Right cardiac atrium (tissue), 5 donors: ENCODE data around the gene PLXNB3. TPM values are rescaled to one million over a fixed set of nuclear protein-coding genes. Genes with fewer than 3 reads are reported as not detected.
A peak's percentile ranks its signal among the peaks of the same experiment; 100 is the strongest.
"Not testable (repeated sequence)": the region's sequence is repeated elsewhere in the genome, so short reads cannot be mapped to it uniquely, and the experiment has no call there.

ENCODE experiments used
- ATAC-seq, 2 donors: fragments of 200-7000 bp; cut with Tn5 transposase; one replicate each; pipeline versions ENCODE4 v1.8.0 to v1.9.1; 2020; ENCODE audit warnings: moderate library complexity in 2 of 2, mild to moderate bottlenecking in 1 of 2
- DNase-seq, 3 donors: peaks; one replicate each; pipeline ENCODE4 v3.0.0-alpha.2; 2020
- H3K27ac ChIP-seq: one replicate; pipeline ENCODE4 v1.5.1; 2013; ENCODE audit warnings: mild to moderate bottlenecking, low read length, control low read depth, moderate library complexity
- H3K27me3 ChIP-seq: one replicate; pipeline ENCODE4 v1.6.1; 2013; ENCODE audit not compliant: control insufficient read depth, insufficient read depth
- H3K4me1 ChIP-seq: one replicate; pipeline ENCODE4 v1.6.1; 2013; ENCODE audit warnings: low read length; ENCODE audit not compliant: control insufficient read depth, insufficient read depth
- H3K4me3 ChIP-seq: one replicate; pipeline ENCODE4 v1.5.1; 2013; ENCODE audit warnings: low read length, control low read depth
- H3K9me3 ChIP-seq: one replicate; pipeline ENCODE4 v1.6.1; 2013; ENCODE audit warnings: low read length; ENCODE audit not compliant: control insufficient read depth
- WGBS: extraction: QIAGEN DNeasy Blood & Tissue Kit; methylation state at CpG from one replicate; pipeline ENCODE4 v1.1.7; 2013; 5-methylcytosine and 5-hydroxymethylcytosine counted together
- intact Hi-C, 4 donors: fragments of 100-400 bp; cut with DNase I; formaldehyde crosslinking; loops; one replicate each; pipeline versions ENCODE4 v1.11.0 to v1.14.0; 2022 to 2023
- polyA plus RNA-seq: library from polyadenylated mRNA; stranded (reverse); fragments of 200-250 nt; gene quantifications from one replicate; pipeline ENCODE4 v1.2.3, GENCODE V29; 2013
- total RNA-seq, 4 donors: library from RNA; stranded (reverse); fragmentation: NEBNext Ultra II Directional; extraction: Animal tissue kit (Norgen Biotek cat#: 25700); gene quantifications; one replicate each; pipeline ENCODE4 v1.2.1, GENCODE V29; 2021
- donor health status: healthy with polysubstance abuse.
- donor health status: DM: no; HTN: yes; CAD: no.
- donor health status: DM: no; HTN: no; CAD: no.
- donor health status: DM: no; HTN: yes; CAD: no; lungs with severe emphysema.
- donor health status: DM: yes; HTN: yes; CAD: no.

The PLXNB3 gene
- total and polyA plus RNA-seq, 5 donors = 6.8 to 10.9 (median 9.2) TPM

GRCh38 chrX:153806999-153807575 is 43.0 kb downstream of the PLXNB3 start:
- Histone ChIP-seq H3K27me3 (no peaks in the 10 kb centered on the region), H3K9me3 (no peaks in the 10 kb centered on the region), H3K4me3 (no peak overlapping the region), H3K27ac (no peak overlapping the region), H3K4me1 (no peaks in the 10 kb centered on the region)
- ATAC-seq (no peak), DNase-seq (peak in 1 of 3 donors; percentile 43)
- intact Hi-C loops = loop anchor here in 1 of 4 donors (10.0 kb wide), 1 partner anchor 98 kb away; the partner anchor contains the start of gene AVPR2
- WGBS = 90% methylated on average over 28 of the region's 28 CpGs

GRCh38 chrX:153807976-153808375 is 43.9 kb downstream of the PLXNB3 start:
- H3K27ac ChIP-seq = no peak overlapping the region
- H3K4me3 ChIP-seq = no peak overlapping the region
- no peaks in the 10 kb centered on the region for H3K9me3 ChIP-seq
- intact Hi-C loops = loop anchor here in 1 of 4 donors (10.0 kb wide), 1 partner anchor 97 kb away; the partner anchor contains the start of gene AVPR2
- 95% methylated on average over 19 of the region's 19 CpGs for WGBS
- ATAC-seq (no peak), DNase-seq (peak in 1 of 3 donors; percentile 54)
- H3K4me1 ChIP-seq = no peaks in the 10 kb centered on the region
- H3K27me3 ChIP-seq = no peaks in the 10 kb centered on the region

DNA sequence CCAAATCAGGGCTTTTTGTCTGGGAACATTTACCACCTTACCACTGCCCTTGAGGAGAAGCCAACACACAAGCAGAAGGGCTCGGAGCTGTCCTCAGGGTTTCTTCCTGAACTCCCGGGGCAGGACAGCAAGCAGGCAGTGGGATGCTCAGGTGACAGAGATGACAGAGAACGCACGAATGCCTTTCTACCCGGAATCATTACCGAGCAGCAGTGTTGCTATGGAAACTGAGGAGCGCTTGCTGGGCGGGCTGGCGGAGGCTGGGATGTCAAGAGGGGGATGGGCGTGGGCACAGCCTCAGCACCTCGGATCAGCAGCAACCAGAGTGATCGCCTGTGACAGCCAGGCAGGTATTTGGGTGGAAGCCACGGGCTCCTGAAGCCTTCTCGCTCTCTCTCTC is 48.2 kb downstream of the PLXNB3 start:
- ATAC-seq (no peak), DNase-seq (peak in 1 of 3 donors; percentile 40)
- H3K4me1 ChIP-seq = no peaks in the 10 kb centered on the region
- intact Hi-C loops = loop anchor here in 1 of 4 donors (2.0 kb wide), 1 partner anchor 21 kb away; no protein-coding TSS in a partner anchor
- WGBS = 59% methylated on average over 14 of the region's 14 CpGs
- H3K27ac ChIP-seq = no peak overlapping the region
- H3K9me3 ChIP-seq = no peaks in the 10 kb centered on the region
- H3K27me3 ChIP-seq = no peaks in the 10 kb centered on the region
- H3K4me3 ChIP-seq = no peak overlapping the region

DNA sequence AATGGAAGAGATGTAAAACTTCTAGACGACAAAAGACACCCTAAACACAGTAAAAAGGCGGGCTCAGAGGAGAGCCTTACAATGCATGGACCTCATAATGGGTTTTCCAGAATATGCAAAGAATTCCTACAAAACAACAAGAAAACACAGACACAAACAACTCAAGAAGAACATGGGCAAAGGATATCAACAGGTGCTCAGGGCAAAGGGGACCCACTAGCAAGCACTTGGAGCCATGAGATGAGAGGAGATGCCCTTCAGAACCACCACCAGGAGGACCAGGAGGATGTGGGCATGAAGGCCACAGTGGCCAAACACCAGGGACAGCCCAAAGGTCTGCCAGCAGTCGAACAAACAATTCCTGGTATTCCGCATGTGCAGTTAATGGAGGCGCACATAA is 49.1 kb downstream of the PLXNB3 start:
- DNase-seq (no peak), ATAC-seq (no peak)
- no peaks in the 10 kb centered on the region for H3K27me3 ChIP-seq
- 91% methylated on average over 5 of the region's 5 CpGs for WGBS
- intact Hi-C loops = loop anchor here in 1 of 4 donors (2.0 kb wide), 1 partner anchor 20 kb away; no protein-coding TSS in a partner anchor
- no peak overlapping the region for H3K4me3 ChIP-seq
- no peaks in the 10 kb centered on the region for H3K4me1 ChIP-seq
- no peaks in the 10 kb centered on the region for H3K9me3 ChIP-seq
- no peak overlapping the region for H3K27ac ChIP-seq

GRCh38 chrX:153814591-153815315 is 50.7 kb downstream of the PLXNB3 start:
- ATAC-seq = no peak
- DNase-seq = no peak
- H3K4me3 ChIP-seq = no peak overlapping the region
- H3K4me1 ChIP-seq = no peaks in the 10 kb centered on the region
- H3K27ac ChIP-seq = no peak overlapping the region
- intact Hi-C loops = no loop called here
- H3K27me3 ChIP-seq = no peaks in the 10 kb centered on the region
- H3K9me3 ChIP-seq = no peaks in the 10 kb centered on the region
- WGBS = 76% methylated on average over 19 of the region's 19 CpGs

GRCh38 chrX:153816831-153817690 is 53.0 kb downstream of the PLXNB3 start:
- H3K9me3 ChIP-seq = no peaks in the 10 kb centered on the region
- no peaks in the 10 kb centered on the region for H3K4me1 ChIP-seq
- DNase-seq (peak in 1 of 3 donors; percentile 65), ATAC-seq (peak in 1 of 2 donors; percentile 58)
- 72% methylated on average over 25 of the region's 25 CpGs for WGBS
- no peak overlapping the region for H3K4me3 ChIP-seq
- no peak overlapping the region for H3K27ac ChIP-seq
- no peaks in the 10 kb centered on the region for H3K27me3 ChIP-seq
- intact Hi-C loops = no loop called here

DNA sequence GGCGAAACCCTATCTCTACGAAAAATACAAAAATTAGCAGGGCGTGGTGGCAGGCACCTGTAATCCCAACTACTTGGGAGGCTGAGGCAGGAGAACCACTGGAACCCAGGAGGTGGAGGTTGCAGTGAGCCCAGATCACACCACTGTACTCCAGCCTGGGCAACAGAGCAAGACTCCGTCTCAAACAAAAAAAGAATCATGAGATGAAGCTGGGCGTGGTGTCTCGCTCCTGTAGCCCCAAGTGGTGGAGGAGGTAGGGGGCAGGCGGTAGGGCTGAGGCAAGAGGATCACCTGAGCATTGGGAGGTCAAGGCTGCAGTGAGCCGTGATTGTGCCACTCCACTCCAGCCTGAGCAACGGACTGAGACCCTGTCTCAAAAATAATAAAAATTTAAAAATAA is 54.0 kb downstream of the PLXNB3 start:
- intact Hi-C loops = not testable (repeated sequence)

DNA sequence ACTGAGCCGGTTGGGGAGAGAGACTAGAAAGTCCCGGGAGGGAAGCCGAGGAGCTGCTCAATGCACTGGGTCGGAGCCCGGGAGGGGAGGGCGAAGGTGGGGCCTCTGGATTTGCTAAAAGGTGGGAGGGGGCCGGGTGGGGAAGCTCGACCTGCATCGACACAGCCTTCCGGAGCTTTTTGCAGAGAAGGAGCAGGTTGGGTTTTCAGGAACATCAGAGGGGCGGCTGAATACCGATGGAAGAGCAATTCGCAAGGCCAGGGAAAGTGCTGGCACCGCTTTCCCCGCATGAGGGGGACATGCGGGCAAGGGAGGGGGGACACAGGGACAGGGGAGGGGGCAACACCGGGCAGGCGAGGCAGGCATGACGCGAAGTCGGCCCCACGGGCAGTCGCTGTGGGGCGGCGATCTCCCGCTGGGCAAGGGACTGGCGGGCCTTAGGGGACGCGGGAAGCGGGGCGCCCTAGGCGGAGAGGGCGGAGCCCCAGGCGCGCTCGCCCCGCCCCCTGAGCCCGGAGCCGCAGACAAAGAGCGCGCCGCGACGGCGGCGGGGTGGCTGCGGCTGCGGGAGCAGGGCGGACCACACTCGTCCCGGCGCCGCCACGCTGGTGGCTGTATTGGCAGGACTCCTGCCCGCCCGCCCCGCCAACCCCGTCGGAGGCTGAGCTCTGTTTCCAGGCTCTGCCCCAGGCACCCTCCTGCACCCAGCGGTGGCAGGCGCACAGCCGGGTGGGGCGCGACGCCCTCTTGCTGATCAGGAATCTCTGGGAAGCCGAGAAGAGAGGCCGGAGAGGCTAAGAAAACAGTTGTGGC is 54.7 kb downstream of the PLXNB3 start:
- WGBS = 6% methylated on average over 65 of the region's 67 CpGs
- Histone ChIP-seq H3K4me3 (peak overlapping the region; percentile 24), H3K4me1 (no peaks in the 10 kb centered on the region), H3K27me3 (no peaks in the 10 kb centered on the region), H3K9me3 (no peaks in the 10 kb centered on the region), H3K27ac (no peak overlapping the region)
- ATAC-seq (peak; percentile 87 to 88), DNase-seq (peak; percentile 55 to 86 (median 77))
- intact Hi-C loops = no loop called here

More for the DNA sequence above, 54.0 kb downstream of the PLXNB3 start:
- WGBS = 97% methylated on average over 9 of the region's 9 CpGs
- DNase-seq, H3K27ac ChIP-seq, H3K4me1 ChIP-seq, H3K4me3 ChIP-seq, H3K27me3 ChIP-seq, ATAC-seq, H3K9me3 ChIP-seq: not testable (repeated sequence)

GRCh38 chrX:153819384-153820040 is 55.5 kb downstream of the PLXNB3 start:
- WGBS = 30% methylated on average over 23 of the region's 23 CpGs
- Histone ChIP-seq H3K4me1 (no peaks in the 10 kb centered on the region), H3K9me3 (no peaks in the 10 kb centered on the region), H3K27me3 (no peaks in the 10 kb centered on the region), H3K27ac (no peak overlapping the region), H3K4me3 (peak overlapping the region; percentile 24)
- no peak for DNase-seq
- ATAC-seq = peak in 1 of 2 donors; percentile 18
- intact Hi-C loops = no loop called here

DNA sequence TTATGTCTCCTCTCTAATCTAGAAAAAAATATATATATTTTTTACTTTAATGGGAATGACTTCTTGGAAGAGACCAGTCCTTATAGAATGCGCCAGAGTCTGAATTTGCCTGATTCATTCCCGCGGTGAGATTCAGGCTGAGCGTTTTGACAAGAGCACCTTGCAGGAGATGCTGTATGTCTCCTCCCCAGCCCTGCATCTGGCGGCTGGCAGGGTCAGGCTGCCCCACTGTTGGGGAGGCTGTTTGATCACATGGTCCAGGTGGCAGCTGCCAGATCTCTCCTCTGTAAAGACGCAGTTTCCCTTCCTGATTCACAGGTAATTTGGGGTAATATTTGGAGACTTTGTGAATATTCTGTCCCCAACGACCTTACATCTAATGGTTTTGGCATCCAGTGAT is 56.6 kb downstream of the PLXNB3 start:
- no peaks in the 10 kb centered on the region for H3K27me3 ChIP-seq
- intact Hi-C loops = no loop called here

More for the DNA sequence above, 56.6 kb downstream of the PLXNB3 start:
- DNase-seq (no peak), ATAC-seq (no peak)
- no peak overlapping the region for H3K4me3 ChIP-seq
- H3K4me1 ChIP-seq = no peaks in the 10 kb centered on the region
- WGBS = 87% methylated on average over 7 of the region's 7 CpGs
- no peak overlapping the region for H3K27ac ChIP-seq
- no peaks in the 10 kb centered on the region for H3K9me3 ChIP-seq
